ENCODE data around the gene BAZ2B. TPM values are rescaled to one million over a fixed set of nuclear protein-coding genes. Genes with fewer than 3 reads are reported as not detected.

BAZ2B gene
- total RNA-seq, 1 donor from 2014 or later: 37.8 TPM

DNA sequence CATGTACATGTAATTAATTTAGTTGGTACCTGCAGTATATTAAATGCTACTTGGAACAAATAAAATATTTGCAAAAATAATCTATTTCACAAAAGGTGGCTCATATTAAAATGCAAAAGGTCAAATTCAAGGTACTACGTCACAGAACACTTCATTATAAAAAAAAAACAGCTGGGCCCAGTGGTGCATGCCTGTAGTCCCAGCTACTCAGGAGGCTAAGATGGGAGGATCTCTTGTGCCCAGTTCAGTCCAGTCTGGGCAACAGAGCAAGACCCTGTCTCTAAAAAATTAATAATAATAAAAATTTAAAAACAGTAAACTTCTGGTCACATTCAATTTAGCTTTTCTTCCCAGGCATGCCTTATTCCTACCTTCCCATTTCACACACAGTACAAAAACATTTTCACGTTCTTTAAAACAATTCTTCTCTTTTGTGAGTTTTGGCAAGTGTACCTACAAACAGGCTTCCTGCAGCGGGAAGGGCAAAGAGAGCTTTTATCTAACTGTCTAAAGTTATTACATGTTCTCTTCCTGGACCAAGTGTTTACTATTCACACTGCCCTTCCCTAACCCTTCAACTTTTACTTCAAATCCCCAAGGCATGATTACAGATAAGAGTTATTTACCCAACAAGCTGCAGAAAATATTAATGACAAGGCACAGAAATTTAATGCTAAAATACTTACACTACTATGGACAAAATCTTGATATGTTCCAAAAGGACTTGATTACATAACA is 10.7 kb downstream of the BAZ2B start:
- Mint-ChIP-seq H3K36me3 (ENCODE audit: low read depth) (no peaks in the 10 kb centered on the region), H3K4me3 (ENCODE audit: unreplicated experiment) (no peak overlapping the region), H3K4me1 (ENCODE audit: low read depth) (peaks cover 22% of the 10 kb centered on the region), H3K9me3 (ENCODE audit: low read depth) (no peaks in the 10 kb centered on the region), H3K27me3 (ENCODE audit: low read depth) (no peaks in the 10 kb centered on the region), H3K27ac (ENCODE audit: unreplicated experiment) (no peak overlapping the region)
- no peak for TF ChIP-seq CTCF (IDR thresholded peaks at IDR 0.05)
- DNase-seq (ENCODE audit: low spot score): no peak

DNA sequence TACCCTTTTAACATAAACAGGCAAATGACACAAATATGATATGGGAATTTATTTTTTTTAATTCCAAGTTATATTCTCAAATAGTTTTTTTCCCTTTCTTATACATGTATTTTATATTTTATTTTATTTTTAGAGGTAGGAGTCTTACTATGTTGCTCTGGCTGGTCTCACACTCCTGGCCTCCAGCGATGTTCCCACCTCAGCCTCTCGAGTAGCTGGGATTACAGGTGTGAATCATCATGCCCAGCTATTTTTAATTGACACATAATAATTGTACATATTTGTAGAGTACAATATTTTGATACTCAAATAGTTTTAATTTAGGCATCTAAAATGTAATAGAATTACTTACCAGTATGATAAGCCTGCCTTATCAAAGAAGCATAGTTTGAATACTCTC is 12.2 kb downstream of the BAZ2B start:
- Mint-ChIP-seq H3K27me3 (ENCODE audit: low read depth) (no peaks in the 10 kb centered on the region), H3K27ac (ENCODE audit: unreplicated experiment) (no peak overlapping the region), H3K4me3 (ENCODE audit: unreplicated experiment) (no peak overlapping the region)

DNA sequence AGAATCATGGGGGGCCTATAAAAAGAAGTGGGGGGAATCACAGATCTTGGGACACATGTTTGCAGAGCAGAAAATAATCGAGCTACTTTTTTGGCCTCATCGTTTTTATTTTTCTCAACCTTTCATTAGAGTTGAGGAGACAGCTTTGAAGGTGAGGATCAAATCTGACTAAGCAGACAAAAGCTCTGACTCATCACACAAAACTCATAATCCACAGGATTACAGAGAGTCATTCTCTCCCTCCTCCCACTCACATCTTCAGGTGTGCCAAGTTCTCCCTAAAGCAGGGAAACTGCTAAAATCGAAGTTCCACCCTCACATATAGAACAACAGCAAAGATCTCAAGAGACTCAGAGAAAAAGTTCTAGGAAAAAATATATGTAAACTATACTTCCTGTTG is 15.6 kb downstream of the BAZ2B start:
- TF ChIP-seq CTCF (IDR thresholded peaks at IDR 0.05): no peak
- Mint-ChIP-seq H3K9me3 (ENCODE audit: low read depth) (peaks cover 7% of the 10 kb centered on the region), H3K36me3 (ENCODE audit: low read depth) (peaks cover 3% of the 10 kb centered on the region), H3K4me3 (ENCODE audit: unreplicated experiment) (no peak overlapping the region), H3K27ac (ENCODE audit: unreplicated experiment) (no peak overlapping the region), H3K4me1 (ENCODE audit: low read depth) (peaks cover 7% of the 10 kb centered on the region), H3K27me3 (ENCODE audit: low read depth) (no peaks in the 10 kb centered on the region)
- no peak for DNase-seq (ENCODE audit: low spot score)

More for the DNA sequence above, 12.2 kb downstream of the BAZ2B start:
- no peak for DNase-seq (ENCODE audit: low spot score)
- no peaks in the 10 kb centered on the region for H3K36me3 Mint-ChIP-seq (ENCODE audit: low read depth)
- TF ChIP-seq CTCF (IDR thresholded peaks at IDR 0.05): no peak
- no peaks in the 10 kb centered on the region for H3K9me3 Mint-ChIP-seq (ENCODE audit: low read depth)
- peaks cover 16% of the 10 kb centered on the region for H3K4me1 Mint-ChIP-seq (ENCODE audit: low read depth)

DNA sequence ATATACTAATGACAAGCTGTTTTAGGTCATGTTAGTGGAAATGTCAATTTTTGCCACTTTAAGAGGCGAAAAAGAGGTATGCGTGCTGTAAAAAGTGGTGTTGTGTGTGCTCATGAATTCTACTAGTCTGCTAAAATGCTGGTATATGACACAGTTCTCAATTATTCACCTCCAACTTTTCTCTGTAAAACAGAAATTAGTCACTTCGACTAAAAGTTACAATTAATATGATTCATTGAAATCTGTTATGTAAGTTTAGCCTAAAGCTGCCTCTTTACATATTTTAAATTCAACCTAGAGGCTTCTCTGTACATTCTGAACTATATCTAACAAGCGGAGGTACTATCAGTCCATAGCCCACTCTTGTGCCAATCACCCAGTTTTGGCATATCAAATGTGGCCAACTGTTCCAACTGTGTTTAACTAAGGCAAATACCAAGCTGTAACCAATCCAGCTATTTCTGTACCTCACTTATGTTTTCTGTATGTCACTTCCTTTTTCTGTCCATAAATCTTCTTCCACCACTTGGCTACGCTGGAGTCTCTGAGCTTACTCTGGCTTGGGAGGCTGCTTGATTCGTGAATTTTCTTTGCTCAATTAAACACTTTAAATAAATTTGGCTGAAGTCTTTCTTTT is 20.8 kb downstream of the BAZ2B start:
- H3K9me3 Mint-ChIP-seq (ENCODE audit: low read depth): peaks cover 7% of the 10 kb centered on the region
- no peak overlapping the region for H3K27ac Mint-ChIP-seq (ENCODE audit: unreplicated experiment)
- H3K4me3 Mint-ChIP-seq (ENCODE audit: unreplicated experiment): no peak overlapping the region
- H3K27me3 Mint-ChIP-seq (ENCODE audit: low read depth): no peaks in the 10 kb centered on the region
- peaks cover 3% of the 10 kb centered on the region for H3K36me3 Mint-ChIP-seq (ENCODE audit: low read depth)
- DNase-seq (ENCODE audit: low spot score): no peak
- TF ChIP-seq CTCF (IDR thresholded peaks at IDR 0.05): no peak
- H3K4me1 Mint-ChIP-seq (ENCODE audit: low read depth): peaks cover 16% of the 10 kb centered on the region

DNA sequence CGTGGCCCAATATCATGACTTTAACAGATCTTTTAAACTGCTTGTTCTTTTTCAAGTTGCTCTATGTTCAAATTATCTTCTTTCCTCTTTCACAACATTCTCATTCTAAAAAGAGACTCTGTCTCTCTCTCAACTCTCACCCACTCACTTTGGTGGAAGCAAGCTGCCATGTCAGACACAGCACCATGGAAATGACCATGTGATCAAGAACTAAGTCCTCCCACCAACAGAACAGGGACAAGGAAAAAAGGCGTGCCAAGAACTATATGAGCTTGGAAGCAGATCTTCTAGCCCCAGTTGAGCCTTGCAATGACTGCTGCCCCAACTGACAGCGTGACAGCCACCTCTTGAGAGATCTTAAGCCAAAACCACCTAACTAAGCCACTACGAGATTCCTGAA is 23.9 kb downstream of the BAZ2B start:
- H3K4me3 Mint-ChIP-seq (ENCODE audit: unreplicated experiment): no peak overlapping the region
- H3K27ac Mint-ChIP-seq (ENCODE audit: unreplicated experiment): no peak overlapping the region
- no peak for TF ChIP-seq CTCF (IDR thresholded peaks at IDR 0.05)
- DNase-seq (ENCODE audit: low spot score): no peak
- H3K36me3 Mint-ChIP-seq (ENCODE audit: low read depth): no peaks in the 10 kb centered on the region
- peaks cover 16% of the 10 kb centered on the region for H3K4me1 Mint-ChIP-seq (ENCODE audit: low read depth)
- H3K27me3 Mint-ChIP-seq (ENCODE audit: low read depth): no peaks in the 10 kb centered on the region
- H3K9me3 Mint-ChIP-seq (ENCODE audit: low read depth): peaks cover 3% of the 10 kb centered on the region
